ENCODE results near the gene C19orf12.

Gene C19orf12

GRCh38 chr19:29704562-29705558, 10.2 kb downstream of the C19orf12 start:
- H3K4me1 ChIP-seq (ENCODE audit: control insufficient read depth, insufficient read depth, low read length), result no peaks in the 10 kb centered on the region
- peaks cover 5% of the 10 kb centered on the region for H3K36me3 ChIP-seq (ENCODE audit: control insufficient read depth, insufficient read depth, low read length)
- no peak overlapping the region for H3K9ac ChIP-seq (ENCODE audit: low read depth, low read length)
- no peak overlapping the region for H3K4me3 ChIP-seq (ENCODE audit: low read depth, low read length)
- no peaks in the 10 kb centered on the region for H3K27me3 ChIP-seq (ENCODE audit: control insufficient read depth, insufficient read depth, low read length)
- no peaks in the 10 kb centered on the region for H3K9me3 ChIP-seq (ENCODE audit: control insufficient read depth, insufficient read depth, low read length)

- no peaks in the 10 kb centered on the region for H3K9me3 ChIP-seq (ENCODE audit: control insufficient read depth, insufficient read depth, low read length)
- H3K4me1 ChIP-seq (ENCODE audit: control insufficient read depth, insufficient read depth, low read length), result no peaks in the 10 kb centered on the region
- no peak overlapping the region for H3K9ac ChIP-seq (ENCODE audit: low read depth, low read length)
- H3K4me3 ChIP-seq (ENCODE audit: low read depth, low read length), result no peak overlapping the region
- peaks cover 5% of the 10 kb centered on the region for H3K36me3 ChIP-seq (ENCODE audit: control insufficient read depth, insufficient read depth, low read length)
- no peaks in the 10 kb centered on the region for H3K27me3 ChIP-seq (ENCODE audit: control insufficient read depth, insufficient read depth, low read length)
These were observed 12.1 kb downstream of the C19orf12 start for GRCh38 chr19:29702963-29703320.

- Histone ChIP-seq H3K9ac (ENCODE audit: low read depth, low read length) (no peak overlapping the region), H3K4me1 (ENCODE audit: control insufficient read depth, insufficient read depth, low read length) (no peaks in the 10 kb centered on the region), H3K9me3 (ENCODE audit: control insufficient read depth, insufficient read depth, low read length) (no peaks in the 10 kb centered on the region), H3K27me3 (ENCODE audit: control insufficient read depth, insufficient read depth, low read length) (no peaks in the 10 kb centered on the region), H3K4me3 (ENCODE audit: low read depth, low read length) (no peak overlapping the region), H3K36me3 (ENCODE audit: control insufficient read depth, insufficient read depth, low read length) (peaks cover 5% of the 10 kb centered on the region)
These were observed 12.7 kb downstream of the C19orf12 start for GRCh38 chr19:29702161-29702962.

GRCh38 chr19:29700498-29700897, 14.6 kb downstream of the C19orf12 start:
- Histone ChIP-seq H3K36me3 (ENCODE audit: control insufficient read depth, insufficient read depth, low read length) (peaks cover 5% of the 10 kb centered on the region), H3K27me3 (ENCODE audit: control insufficient read depth, insufficient read depth, low read length) (no peaks in the 10 kb centered on the region), H3K4me1 (ENCODE audit: control insufficient read depth, insufficient read depth, low read length) (no peaks in the 10 kb centered on the region), H3K4me3 (ENCODE audit: low read depth, low read length) (no peak overlapping the region), H3K9me3 (ENCODE audit: control insufficient read depth, insufficient read depth, low read length) (no peaks in the 10 kb centered on the region), H3K9ac (ENCODE audit: low read depth, low read length) (no peak overlapping the region)

GRCh38 chr19:29699861-29700260, 15.2 kb downstream of the C19orf12 start:
- Histone ChIP-seq H3K4me1 (ENCODE audit: control insufficient read depth, insufficient read depth, low read length) (no peaks in the 10 kb centered on the region), H3K27me3 (ENCODE audit: control insufficient read depth, insufficient read depth, low read length) (no peaks in the 10 kb centered on the region), H3K9ac (ENCODE audit: low read depth, low read length) (no peak overlapping the region), H3K36me3 (ENCODE audit: control insufficient read depth, insufficient read depth, low read length) (peaks cover 5% of the 10 kb centered on the region), H3K9me3 (ENCODE audit: control insufficient read depth, insufficient read depth, low read length) (no peaks in the 10 kb centered on the region), H3K4me3 (ENCODE audit: low read depth, low read length) (no peak overlapping the region)

GRCh38 chr19:29697523-29698261, 17.4 kb downstream of the C19orf12 start:
- H3K36me3 ChIP-seq (ENCODE audit: control insufficient read depth, insufficient read depth, low read length), result peaks cover 5% of the 10 kb centered on the region

GRCh38 chr19:29696565-29696846, 18.6 kb downstream of the C19orf12 start:
- Histone ChIP-seq H3K4me1 (ENCODE audit: control insufficient read depth, insufficient read depth, low read length) (no peaks in the 10 kb centered on the region), H3K4me3 (ENCODE audit: low read depth, low read length) (no peak overlapping the region), H3K36me3 (ENCODE audit: control insufficient read depth, insufficient read depth, low read length) (no peaks in the 10 kb centered on the region), H3K27me3 (ENCODE audit: control insufficient read depth, insufficient read depth, low read length) (no peaks in the 10 kb centered on the region), H3K9me3 (ENCODE audit: control insufficient read depth, insufficient read depth, low read length) (no peaks in the 10 kb centered on the region), H3K9ac (ENCODE audit: low read depth, low read length) (no peak overlapping the region)

More at GRCh38 chr19:29697523-29698261, 17.4 kb downstream of the C19orf12 start:
- Histone ChIP-seq H3K4me1 (ENCODE audit: control insufficient read depth, insufficient read depth, low read length) (no peaks in the 10 kb centered on the region), H3K9ac (ENCODE audit: low read depth, low read length) (no peak overlapping the region), H3K9me3 (ENCODE audit: control insufficient read depth, insufficient read depth, low read length) (no peaks in the 10 kb centered on the region), H3K27me3 (ENCODE audit: control insufficient read depth, insufficient read depth, low read length) (no peaks in the 10 kb centered on the region), H3K4me3 (ENCODE audit: low read depth, low read length) (no peak overlapping the region)

GRCh38 chr19:29695765-29696564, 19.1 kb downstream of the C19orf12 start:
- no peak overlapping the region for H3K4me3 ChIP-seq (ENCODE audit: low read depth, low read length)
- no peaks in the 10 kb centered on the region for H3K4me1 ChIP-seq (ENCODE audit: control insufficient read depth, insufficient read depth, low read length)
- no peak overlapping the region for H3K9ac ChIP-seq (ENCODE audit: low read depth, low read length)
- no peaks in the 10 kb centered on the region for H3K27me3 ChIP-seq (ENCODE audit: control insufficient read depth, insufficient read depth, low read length)
- H3K9me3 ChIP-seq (ENCODE audit: control insufficient read depth, insufficient read depth, low read length), result no peaks in the 10 kb centered on the region
- H3K36me3 ChIP-seq (ENCODE audit: control insufficient read depth, insufficient read depth, low read length), result no peaks in the 10 kb centered on the region

- Histone ChIP-seq H3K9ac (ENCODE audit: low read depth, low read length) (no peak overlapping the region), H3K36me3 (ENCODE audit: control insufficient read depth, insufficient read depth, low read length) (no peaks in the 10 kb centered on the region), H3K27me3 (ENCODE audit: control insufficient read depth, insufficient read depth, low read length) (no peaks in the 10 kb centered on the region), H3K4me1 (ENCODE audit: control insufficient read depth, insufficient read depth, low read length) (no peaks in the 10 kb centered on the region), H3K4me3 (ENCODE audit: low read depth, low read length) (no peak overlapping the region), H3K9me3 (ENCODE audit: control insufficient read depth, insufficient read depth, low read length) (no peaks in the 10 kb centered on the region)
These were observed 20.1 kb downstream of the C19orf12 start for GRCh38 chr19:29694669-29695627.

- H3K36me3 ChIP-seq (ENCODE audit: control insufficient read depth, insufficient read depth, low read length), result no peaks in the 10 kb centered on the region
- H3K9me3 ChIP-seq (ENCODE audit: control insufficient read depth, insufficient read depth, low read length), result no peaks in the 10 kb centered on the region
- H3K9ac ChIP-seq (ENCODE audit: low read depth, low read length), result no peak overlapping the region
- no peak overlapping the region for H3K4me3 ChIP-seq (ENCODE audit: low read depth, low read length)
- H3K27me3 ChIP-seq (ENCODE audit: control insufficient read depth, insufficient read depth, low read length), result no peaks in the 10 kb centered on the region
- no peaks in the 10 kb centered on the region for H3K4me1 ChIP-seq (ENCODE audit: control insufficient read depth, insufficient read depth, low read length)
These were observed 20.9 kb downstream of the C19orf12 start for GRCh38 chr19:29694161-29694560.

Measured in iPS-15b (cell line).